Neural cell (in vitro differentiated cells): ENCODE measurements around the gene MUC15. TPM values are rescaled to one million over a fixed set of nuclear protein-coding genes. Genes with fewer than 3 reads are reported as not detected.

ENCODE experiments used
- H2AFZ ChIP-seq: fragments of 200-600, 300-800 bp; sonication (generic), shearing (Covaris generic); 2 replicates; pipeline ENCODE4 v1.6.0; 2014; ENCODE audit warnings: low read depth, mild to moderate bottlenecking, antibody characterized with exemption, low read length, moderate library complexity
- H3F3A ChIP-seq: fragments of 200-600 bp; shearing (Covaris generic); 2 replicates; pipeline ENCODE4 v1.6.1; 2016; ENCODE audit warnings: mild to moderate bottlenecking, moderate library complexity, mixed read lengths, antibody characterized with exemption, low read length; ENCODE audit not compliant: insufficient read depth, poor library complexity, severe bottlenecking
- H3K27ac ChIP-seq: fragments of 200-600, 300-800 bp; sonication (generic), shearing (Covaris generic); 2 replicates; pipeline ENCODE4 v1.5.1; 2014; ENCODE audit warnings: mild to moderate bottlenecking, low read length, moderate library complexity
- H3K27me3 ChIP-seq: fragments of 300-800, 200-600 bp; sonication (generic), shearing (Covaris generic); 2 replicates; pipeline ENCODE4 v1.6.0; 2014; ENCODE audit warnings: mild to moderate bottlenecking, low read depth, low read length, moderate library complexity; ENCODE audit not compliant: insufficient read depth
- H3K36me3 ChIP-seq: fragments of 300-800, 200-600 bp; sonication (generic), shearing (Covaris generic); 2 replicates; pipeline ENCODE4 v1.5.1; 2014; ENCODE audit warnings: mild to moderate bottlenecking, antibody characterized with exemption, low read length, moderate library complexity; ENCODE audit not compliant: insufficient read depth
- H3K4me2 ChIP-seq: fragments of 300-800, 200-600 bp; sonication (generic), shearing (Covaris generic); 2 replicates; pipeline ENCODE4 v1.6.0; 2014; ENCODE audit warnings: mild to moderate bottlenecking, low read length
- H3K4me3 ChIP-seq: fragments of 300-800, 200-600 bp; sonication (generic), shearing (Covaris generic); 2 replicates; pipeline ENCODE4 v1.5.1; 2014; ENCODE audit warnings: mild to moderate bottlenecking, low read length, moderate library complexity
- H3K79me2 ChIP-seq: fragments of 200-600 bp; shearing (Covaris generic); replicated peaks from 2 replicates; pipeline ENCODE4 v1.6.0; 2014; ENCODE audit warnings: mild to moderate bottlenecking, low read length, moderate library complexity; ENCODE audit not compliant: insufficient read depth
- H3K9ac ChIP-seq: fragments of 300-800, 200-600 bp; sonication (generic), shearing (Covaris generic); 2 replicates; pipeline ENCODE4 v1.6.1; 2016; ENCODE audit warnings: mild to moderate bottlenecking, low read length, mixed read lengths
- H3K9me2 ChIP-seq: fragments of 200-600 bp; shearing (Covaris generic); 2 replicates; pipeline ENCODE4 v1.6.1; 2016; ENCODE audit warnings: mild to moderate bottlenecking, low read length, mixed read lengths; ENCODE audit not compliant: insufficient read depth
- H3K9me3 ChIP-seq: fragments of 200-600, 300-800 bp; sonication (generic), shearing (Covaris generic); 2 replicates; pipeline ENCODE4 v1.6.1; 2016; ENCODE audit warnings: mild to moderate bottlenecking, mixed run types, low read length, moderate library complexity, mixed read lengths
- H4K20me1 ChIP-seq: fragments of 200-600 bp; shearing (Covaris generic); 2 replicates; pipeline ENCODE4 v1.6.1; 2016; ENCODE audit warnings: mild to moderate bottlenecking, mixed run types; ENCODE audit not compliant: insufficient read depth
- CTCF ChIP-seq: fragments of 450-650 bp; IDR thresholded peaks from 2 replicates; pipeline ENCODE4 v1.5.1; 2014; ENCODE audit warnings: antibody characterized with exemption, mild to moderate bottlenecking, moderate library complexity; ENCODE audit not compliant: poor library complexity, severe bottlenecking
- EP300 ChIP-seq: fragments of 450-650 bp; conservative IDR thresholded peaks from 2 replicates; pipeline ENCODE4 v1.6.1; 2014; ENCODE audit warnings: antibody characterized with exemption, mild to moderate bottlenecking, moderate library complexity; ENCODE audit not compliant: poor library complexity, severe bottlenecking
- EZH2 ChIP-seq: fragments of 200-600, 300-800 bp; shearing (Covaris generic), sonication (generic); IDR thresholded peaks from 2 replicates; pipeline ENCODE4 v1.6.1; 2014; ENCODE audit warnings: antibody characterized with exemption, low read length, borderline replicate concordance, mild to moderate bottlenecking; ENCODE audit not compliant: insufficient read depth, poor library complexity, severe bottlenecking
- MXI1 ChIP-seq: fragments of 450-650 bp; conservative IDR thresholded peaks from 2 replicates; pipeline ENCODE4 v1.6.1; 2014; ENCODE audit warnings: antibody characterized with exemption, mild to moderate bottlenecking; ENCODE audit not compliant: poor library complexity, severe bottlenecking
- POLR2AphosphoS5 ChIP-seq: IDR thresholded peaks from 2 replicates; pipeline ENCODE4 v1.6.1; 2012
- RAD21 ChIP-seq: fragments of 450-650 bp; conservative IDR thresholded peaks from 2 replicates; pipeline ENCODE4 v1.6.1; 2014; ENCODE audit warnings: antibody characterized with exemption, mild to moderate bottlenecking, moderate library complexity
- REST ChIP-seq: IDR thresholded peaks from 2 replicates; pipeline ENCODE4 v1.6.1; 2012; ENCODE audit warnings: borderline replicate concordance
- SMC3 ChIP-seq: fragments of 450-650 bp; conservative IDR thresholded peaks from 2 replicates; pipeline ENCODE4 v1.6.1; 2014; ENCODE audit warnings: antibody characterized with exemption, mild to moderate bottlenecking, moderate library complexity; ENCODE audit not compliant: poor library complexity
- TAF1 ChIP-seq: IDR thresholded peaks from 2 replicates; pipeline ENCODE4 v1.6.1; 2012; ENCODE audit warnings: low read depth
- polyA plus RNA-seq: library from polyadenylated mRNA; depleted of rRNA; stranded (reverse); fragments of >200 nt; gene quantifications from 2 replicates; pipeline ENCODE4 v1.2.3, GENCODE V29; 2014

MUC15 gene
- polyA plus RNA-seq, 1 donor from 2014 or later = not detected

GRCh38 chr11:26556582-26556981, 15.5 kb downstream of the MUC15 start:
- no peaks in the 10 kb centered on the region for H3F3A ChIP-seq
- TF ChIP-seq EZH2 (no peak), TAF1 (no peak), POLR2AphosphoS5 (no peak), SMC3 (no peak), EP300 (no peak), MXI1 (no peak), RAD21 (no peak), REST (no peak), CTCF (no peak)

GRCh38 chr11:26554455-26554854, 17.6 kb downstream of the MUC15 start:
- TF ChIP-seq RAD21 (no peak), TAF1 (no peak), SMC3 (no peak), CTCF (no peak), POLR2AphosphoS5 (no peak), MXI1 (no peak), EP300 (no peak), REST (no peak), EZH2 (no peak)
- Histone ChIP-seq H2AFZ (no peak overlapping the region), H3K27me3 (no peaks in the 10 kb centered on the region), H3K9ac (no peak overlapping the region), H3K27ac (no peak overlapping the region), H3K36me3 (no peaks in the 10 kb centered on the region), H3K4me2 (no peak overlapping the region), H4K20me1 (no peaks in the 10 kb centered on the region), H3F3A (no peaks in the 10 kb centered on the region), H3K9me2 (no peaks in the 10 kb centered on the region), H3K9me3 (no peaks in the 10 kb centered on the region), H3K79me2 (no peaks in the 10 kb centered on the region), H3K4me3 (no peak overlapping the region)

More at GRCh38 chr11:26556582-26556981, 15.5 kb downstream of the MUC15 start:
- Histone ChIP-seq H3K27ac (no peak overlapping the region), H2AFZ (no peak overlapping the region), H3K4me2 (no peak overlapping the region), H3K79me2 (no peaks in the 10 kb centered on the region), H3K9me3 (no peaks in the 10 kb centered on the region), H3K9me2 (no peaks in the 10 kb centered on the region), H3K4me3 (no peak overlapping the region), H3K36me3 (no peaks in the 10 kb centered on the region), H3K9ac (no peak overlapping the region), H3K27me3 (no peaks in the 10 kb centered on the region), H4K20me1 (no peaks in the 10 kb centered on the region)
